Ovary (tissue), 3 donors: ENCODE results near the gene NFATC3.

ENCODE experiments used
- CTCF ChIP-seq, 3 donors: fragments of 450-650 bp in 2 of 3; fragments of 200-600 bp in 1 of 3; IDR thresholded peaks; one replicate each; pipeline versions ENCODE4 v1.5.1 to v1.8.0; 2016 to 2022; ENCODE audit warnings: antibody characterized with exemption in 3 of 3, mild to moderate bottlenecking in 1 of 3
- EP300 ChIP-seq: sonication (generic); formaldehyde crosslinking; IDR thresholded peaks from one replicate; pipeline ENCODE4 v1.6.1; 2017; ENCODE audit warnings: antibody characterized with exemption
- POLR2A ChIP-seq: fragments of 450-650 bp; IDR thresholded peaks from one replicate; pipeline ENCODE4 v1.6.1; 2017; ENCODE audit warnings: antibody characterized with exemption, mild to moderate bottlenecking, moderate library complexity
- donor health status: DM: no; HTN: no; CAD: no.

- no peak for TF ChIP-seq POLR2A
- TF ChIP-seq CTCF (IDR thresholded peaks at IDR 0.05), result no peak
- no peak for TF ChIP-seq EP300
Measured at GRCh38 chr16:68130520-68130919, 45.4 kb downstream of the NFATC3 start.
